WTC11 (cell line): Measurements from ENCODE around the gene DNPEP.

Experiments
- AFF4 ChIP-seq: sonication (generic); formaldehyde crosslinking; IDR thresholded peaks from 2 replicates; pipeline ENCODE4 v1.8.1; 2023; ENCODE audit warnings: mild to moderate bottlenecking, missing genetic modification reagents, borderline replicate concordance
- ARID4B ChIP-seq: sonication (generic); formaldehyde crosslinking; IDR thresholded peaks from 2 replicates; pipeline ENCODE4 v1.8.0; 2023; ENCODE audit warnings: missing genetic modification reagents, mild to moderate bottlenecking, borderline replicate concordance
- ATF6 ChIP-seq: sonication (generic); formaldehyde crosslinking; IDR thresholded peaks from 2 replicates; pipeline ENCODE4 v1.8.1; 2023; ENCODE audit warnings: mild to moderate bottlenecking, missing genetic modification reagents
- NR3C1 ChIP-seq: sonication (generic); formaldehyde crosslinking; conservative IDR thresholded peaks from 2 replicates; pipeline ENCODE4 v1.8.1; 2023; ENCODE audit warnings: low read depth, mild to moderate bottlenecking, missing genetic modification reagents

GRCh38 chr2:219419012-219419324 lies 31.3 kb upstream of the DNPEP start:
- TF ChIP-seq AFF4 (CRISPR knock-in tag) = no peak
- TF ChIP-seq ARID4B (CRISPR knock-in tag) = no peak
- no peak for TF ChIP-seq ATF6
- TF ChIP-seq NR3C1 (CRISPR knock-in tag) = no peak
